Hematopoietic multipotent progenitor cell treated with erythropoietin and hydrocortisone succinate and interleukin-3 and kit ligand, for 17 days (in vitro differentiated cells): Measurements from ENCODE around the gene COX8A.

Experiments used
- DNase-seq: peaks from one replicate; pipeline ENCODE4 v3.0.0-alpha.2; 2015; ENCODE audit warnings: low spot score

The COX8A gene

GRCh38 chr11:64003807-64004589 lies 29.6 kb downstream of the COX8A start:
- DNase-seq: no peak

DNA sequence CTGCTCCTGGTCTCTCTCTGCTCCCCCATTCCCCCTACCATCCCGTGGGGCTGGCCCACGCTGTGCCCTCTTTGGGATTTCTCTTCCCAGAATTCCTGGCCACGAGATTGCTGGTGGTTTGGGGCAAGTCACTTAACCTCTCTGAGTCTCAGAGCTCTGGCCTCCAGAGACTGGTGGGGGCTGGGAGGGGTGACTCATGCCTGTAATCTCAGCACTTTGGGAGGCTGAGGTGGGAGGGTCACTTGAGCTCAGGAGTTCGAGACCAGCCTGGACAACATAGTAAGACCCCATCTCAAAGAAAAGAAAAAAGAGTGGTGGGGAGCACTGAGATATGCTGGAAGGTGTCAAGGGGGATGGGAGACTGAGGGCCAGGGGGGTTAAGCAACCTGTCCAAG lies 30.2 kb downstream of the COX8A start:
- DNase-seq: no peak

GRCh38 chr11:64005691-64006090 lies 31.3 kb downstream of the COX8A start:
- no peak for DNase-seq

DNA sequence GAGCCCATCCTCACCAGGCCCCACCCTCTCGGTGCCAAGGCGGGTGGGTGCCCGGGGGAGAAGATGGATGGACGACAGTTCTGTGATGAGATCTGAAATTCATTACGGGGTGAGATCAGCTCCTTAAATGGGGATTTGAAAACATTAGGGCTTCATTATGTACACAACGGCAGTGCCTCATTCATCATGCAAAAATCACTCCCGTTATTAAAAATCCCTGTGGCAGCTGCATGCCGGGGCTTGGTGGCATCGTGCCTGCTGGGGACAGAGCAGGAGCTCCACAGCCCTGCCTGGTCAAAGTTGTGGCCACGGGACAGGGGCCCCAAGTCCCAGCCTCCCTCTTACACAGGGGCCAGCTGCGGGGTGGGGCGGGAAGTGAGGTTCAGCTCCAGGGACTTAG lies 32.0 kb downstream of the COX8A start:
- DNase-seq: no peak

DNA sequence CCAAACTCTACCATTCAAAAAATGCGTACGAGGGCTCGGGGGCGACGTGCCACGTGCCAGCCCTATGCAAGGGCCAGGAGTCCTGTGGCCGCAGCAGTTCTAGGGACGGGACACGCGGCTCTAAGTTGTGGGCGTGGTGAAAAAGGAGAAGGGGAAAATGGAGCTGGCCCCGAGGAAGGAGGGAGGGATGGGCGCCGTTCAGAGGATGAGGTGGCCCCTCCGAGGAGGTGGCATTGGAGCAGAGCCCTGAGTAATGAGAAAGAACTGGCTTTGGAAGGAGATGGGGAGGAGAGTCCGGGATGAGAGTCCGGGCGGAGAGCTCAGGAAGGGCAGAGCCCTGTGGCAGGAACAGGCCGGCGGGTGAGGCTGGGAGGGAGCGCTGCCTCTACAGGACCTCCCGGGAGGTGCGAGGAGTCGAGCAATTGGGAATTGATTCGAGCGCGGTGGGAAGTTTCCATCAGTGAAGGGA lies 32.8 kb downstream of the COX8A start:
- DNase-seq: no peak

DNA sequence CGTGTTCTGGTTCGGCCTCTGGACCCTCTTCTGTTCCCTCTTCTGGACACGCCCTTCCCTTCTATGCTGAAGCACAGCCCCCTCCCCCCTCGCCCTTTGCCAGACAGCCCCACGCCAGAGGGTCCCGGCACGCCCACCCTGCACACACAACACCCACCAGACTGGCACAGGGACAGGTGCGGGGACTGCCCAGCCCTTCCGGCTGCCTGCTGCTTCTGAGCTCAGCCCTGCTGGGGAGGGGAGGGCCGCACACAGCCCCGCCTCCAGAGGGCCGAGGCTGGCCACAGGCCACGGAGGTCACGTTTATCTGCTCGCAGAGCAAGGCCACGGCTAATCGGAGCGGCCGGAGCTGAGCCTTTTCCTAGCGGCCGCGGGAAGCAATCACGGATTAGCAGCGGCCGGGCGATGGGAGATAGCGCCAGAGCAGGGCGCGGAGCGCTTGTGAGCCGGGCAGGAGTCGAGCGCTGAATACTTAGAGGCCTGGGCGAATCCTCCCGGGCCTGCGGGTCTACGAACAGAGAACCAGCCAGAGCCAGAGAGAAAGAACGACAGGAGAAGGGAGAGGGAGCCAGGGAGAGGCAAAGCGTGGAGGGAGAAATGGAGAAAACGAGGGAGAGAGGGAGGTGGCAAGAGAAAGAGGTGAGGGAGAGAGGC lies 33.3 kb downstream of the COX8A start:
- DNase-seq: no peak

- no peak for DNase-seq
Observed at GRCh38 chr11:64008283-64008913, 34.0 kb downstream of the COX8A start.

- DNase-seq: no peak
Observed at GRCh38 chr11:64008914-64009633, 34.7 kb downstream of the COX8A start.

DNA sequence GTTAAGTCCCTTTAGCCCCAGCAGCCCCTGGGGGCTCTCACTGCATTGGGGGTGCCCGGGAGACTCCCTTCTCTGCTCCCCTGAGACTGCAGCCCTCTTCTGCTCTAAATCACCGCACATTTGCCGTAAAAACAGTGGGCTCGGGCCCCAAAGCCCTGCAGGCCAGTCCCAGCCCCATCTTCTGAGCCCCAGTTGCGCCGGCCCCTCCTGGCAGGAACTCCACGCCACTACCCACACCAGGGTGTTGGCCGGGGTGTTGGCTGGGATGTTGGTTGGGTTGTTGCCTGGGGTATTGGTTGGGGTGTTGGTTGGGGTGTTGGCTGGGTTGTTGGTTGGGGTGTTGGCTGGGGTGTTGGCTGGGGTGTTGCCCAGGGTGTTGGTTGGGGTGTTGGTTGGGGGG lies 35.3 kb downstream of the COX8A start:
- DNase-seq: no peak

DNA sequence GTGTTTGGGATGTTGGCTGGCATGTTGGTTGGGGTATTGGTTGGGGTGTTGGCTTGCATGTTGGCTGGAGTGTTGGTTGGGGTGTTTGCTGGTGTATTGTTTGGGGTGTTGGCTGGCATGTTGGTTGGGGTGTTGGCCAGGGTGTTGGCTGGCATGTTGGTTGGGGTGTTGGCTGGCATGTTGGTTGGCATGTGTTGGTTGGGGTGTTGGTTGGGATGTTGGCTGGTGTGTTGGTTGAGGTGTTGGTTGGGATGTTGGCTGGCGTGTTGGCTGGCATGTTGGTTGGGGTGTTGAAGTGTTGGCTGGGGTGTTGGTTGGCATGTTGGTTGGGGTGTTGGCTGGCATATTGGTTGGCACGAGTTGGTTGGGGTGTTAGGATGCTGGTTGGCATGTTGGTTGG lies 36.4 kb downstream of the COX8A start:
- no peak for DNase-seq

GRCh38 chr11:64011371-64011770 lies 37.0 kb downstream of the COX8A start:
- no peak for DNase-seq

GRCh38 chr11:64013141-64013896 lies 38.9 kb downstream of the COX8A start:
- DNase-seq: no peak

DNA sequence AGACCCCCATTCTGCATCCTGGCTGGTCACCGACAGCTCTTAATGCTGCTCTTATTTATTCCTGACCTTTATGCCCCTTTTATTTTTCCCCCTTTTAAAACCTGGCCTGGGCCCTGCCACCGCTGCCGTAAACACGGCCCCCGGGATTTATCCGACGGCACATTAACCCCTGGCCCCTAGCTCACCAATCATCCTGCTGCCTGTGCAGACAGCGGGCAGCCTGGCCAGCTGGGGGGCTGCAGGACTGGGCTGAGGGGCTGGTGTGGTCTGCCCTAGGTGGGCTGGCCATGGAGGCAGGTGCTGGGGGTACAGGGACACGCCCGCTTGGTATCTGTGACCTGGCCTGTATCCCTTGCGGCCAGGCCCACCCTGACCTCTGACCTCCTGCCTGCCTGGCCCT lies 39.9 kb downstream of the COX8A start:
- DNase-seq: no peak

DNA sequence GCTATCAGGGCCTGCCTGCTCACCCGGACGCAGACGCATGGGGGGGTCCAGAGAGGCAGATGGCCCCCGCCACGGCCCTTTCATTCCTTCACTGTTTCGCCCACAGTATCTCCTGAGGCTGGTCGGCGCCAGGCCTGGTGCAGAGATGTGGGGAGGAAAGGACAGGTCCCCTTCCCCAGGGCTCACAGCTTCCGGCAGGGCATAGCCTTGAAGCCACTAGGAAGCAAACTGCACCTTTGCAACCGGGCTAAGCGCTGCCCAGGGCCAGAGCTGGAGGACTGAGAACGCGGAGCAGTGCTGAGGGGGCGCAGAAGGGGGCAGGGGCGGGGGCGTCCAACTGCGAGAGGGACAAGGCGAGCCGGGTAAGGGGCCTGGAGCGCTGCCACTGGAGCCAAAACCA lies 41.1 kb downstream of the COX8A start:
- no peak for DNase-seq

DNA sequence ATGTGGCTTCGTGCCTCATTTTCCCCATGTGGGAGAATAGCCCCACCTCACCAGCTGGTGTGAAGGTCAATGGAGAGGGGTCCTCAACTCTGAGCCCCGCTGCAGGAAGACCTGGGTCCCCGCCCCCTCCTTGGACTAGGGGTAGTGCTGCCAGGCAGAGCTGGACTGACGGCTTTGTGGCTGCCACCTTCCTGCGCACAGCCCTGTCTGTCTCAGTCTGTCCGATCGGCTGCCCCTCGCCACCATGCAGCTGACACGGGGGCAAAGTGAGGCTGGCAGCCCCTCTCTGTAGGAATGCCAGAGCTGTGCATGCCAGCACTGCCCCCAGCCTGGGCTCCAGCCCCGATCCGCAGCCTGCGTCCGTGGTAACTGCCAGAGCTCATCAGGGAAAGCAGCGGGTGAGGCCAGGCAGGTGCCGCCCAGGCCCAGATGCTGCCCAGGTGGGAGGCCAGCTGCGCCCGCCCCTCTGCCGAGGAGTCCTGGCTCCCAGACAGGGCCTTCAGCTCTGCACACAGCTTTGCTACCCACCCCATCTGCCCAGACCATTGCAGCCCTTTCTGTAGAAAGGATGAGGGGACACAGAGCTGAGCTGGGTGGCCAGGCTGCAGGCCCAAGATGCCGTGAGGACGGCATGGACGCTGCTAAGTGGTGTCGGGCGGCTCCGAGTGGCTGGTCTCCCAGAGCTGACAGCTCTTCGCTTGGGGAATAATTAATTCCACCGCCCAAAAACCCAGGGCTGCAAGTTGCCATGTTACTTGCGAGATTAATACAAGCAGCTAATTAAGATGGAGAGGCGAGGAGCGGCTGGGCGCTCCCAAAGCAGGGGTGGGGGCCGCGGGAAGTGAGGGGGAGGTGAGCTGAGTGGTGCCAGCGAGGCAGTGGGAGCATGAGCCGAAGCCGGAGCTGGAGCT lies 41.8 kb downstream of the COX8A start:
- DNase-seq: no peak

DNA sequence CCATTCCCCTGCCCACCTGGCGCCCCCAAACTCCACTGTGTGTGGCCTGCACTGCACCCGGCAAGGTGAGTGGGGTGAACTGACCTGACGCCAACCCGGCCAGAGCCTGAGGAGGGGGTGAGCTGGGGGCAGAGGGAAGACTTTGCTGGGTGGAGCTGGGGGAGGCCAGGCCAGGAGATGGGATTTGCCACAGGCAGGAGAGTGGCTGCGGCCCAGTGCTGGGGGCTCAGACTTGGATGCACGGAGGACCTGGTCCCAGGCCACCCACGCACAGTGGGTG lies 43.5 kb downstream of the COX8A start:
- no peak for DNase-seq

GRCh38 chr11:64018310-64018709 lies 43.9 kb downstream of the COX8A start:
- no peak for DNase-seq

- DNase-seq: no peak
Observed at GRCh38 chr11:64019106-64020037, 45.0 kb downstream of the COX8A start.

DNA sequence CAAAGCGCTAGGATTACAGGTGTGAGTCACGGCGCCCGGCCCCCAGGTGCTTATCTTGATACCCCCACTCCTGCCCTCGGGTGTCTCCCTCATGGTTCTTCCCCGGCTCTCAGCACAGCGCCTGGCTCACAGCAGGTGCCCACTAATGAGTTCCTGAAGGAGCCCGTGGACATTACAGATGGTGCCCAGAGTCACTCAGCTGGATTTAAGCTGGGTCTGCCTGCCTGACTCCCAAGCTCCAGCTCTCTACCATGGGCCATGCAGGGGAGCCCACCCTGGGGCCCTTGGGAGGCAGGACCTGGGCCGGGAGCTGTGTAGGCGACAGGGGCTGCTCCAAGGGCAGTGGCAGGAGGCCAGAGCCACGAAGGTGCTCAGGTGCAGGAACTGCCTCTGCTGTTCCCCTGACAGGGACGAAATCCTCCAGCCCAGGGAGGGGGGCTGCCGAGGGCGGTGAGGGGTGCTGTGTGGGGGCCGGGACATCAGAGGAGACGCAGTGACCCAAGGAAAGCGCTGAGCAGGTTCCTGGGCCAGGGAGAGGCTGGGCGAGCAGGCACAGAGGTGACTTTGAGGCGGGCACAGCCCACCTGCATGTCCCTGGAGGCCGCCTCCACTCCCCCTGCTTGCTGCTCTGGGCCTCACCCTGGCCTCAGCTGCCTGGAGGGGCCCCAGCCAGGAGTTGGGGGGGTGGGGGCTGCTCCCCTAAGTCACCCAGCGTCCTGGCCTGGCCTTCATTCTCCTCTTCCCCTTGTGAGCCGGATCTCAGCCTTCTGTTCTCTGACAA lies 46.7 kb downstream of the COX8A start:
- no peak for DNase-seq
